NCI-H748 (cell line): ENCODE results near the gene CAND2.
"Not testable (repeated sequence)": the region's sequence is repeated elsewhere in the genome, so short reads cannot be mapped to it uniquely, and the experiment has no call there.

ENCODE experiments used
- DNase-seq: peaks from one replicate; lab custom pipeline; 2025; ENCODE audit not compliant: unreplicated experiment; lab: John Stamatoyannopoulos, UW

CAND2 gene

GRCh38 chr3:12769761-12770160, 26.7 kb upstream of the CAND2 start:
- no peak for DNase-seq

DNA sequence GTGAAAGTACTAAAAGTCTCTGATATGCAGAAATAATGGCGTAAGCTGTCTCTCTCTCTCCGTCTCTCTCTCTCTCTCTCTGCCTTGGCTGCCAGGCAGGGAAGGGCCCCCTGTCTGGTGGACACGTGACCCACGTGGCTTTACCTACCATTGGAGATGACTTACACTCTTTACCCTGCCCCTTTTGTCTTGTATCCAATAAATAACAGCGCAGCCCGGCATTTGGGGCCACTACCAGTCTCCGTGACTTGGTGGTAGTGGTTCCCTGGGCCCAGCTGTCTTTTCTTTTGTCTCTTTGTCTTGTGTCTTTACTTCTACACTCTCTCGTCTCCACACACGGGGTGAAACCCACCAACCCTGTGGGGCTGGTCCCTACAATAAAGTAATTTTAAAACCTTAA, 25.2 kb upstream of the CAND2 start:
- no peak for DNase-seq

DNA sequence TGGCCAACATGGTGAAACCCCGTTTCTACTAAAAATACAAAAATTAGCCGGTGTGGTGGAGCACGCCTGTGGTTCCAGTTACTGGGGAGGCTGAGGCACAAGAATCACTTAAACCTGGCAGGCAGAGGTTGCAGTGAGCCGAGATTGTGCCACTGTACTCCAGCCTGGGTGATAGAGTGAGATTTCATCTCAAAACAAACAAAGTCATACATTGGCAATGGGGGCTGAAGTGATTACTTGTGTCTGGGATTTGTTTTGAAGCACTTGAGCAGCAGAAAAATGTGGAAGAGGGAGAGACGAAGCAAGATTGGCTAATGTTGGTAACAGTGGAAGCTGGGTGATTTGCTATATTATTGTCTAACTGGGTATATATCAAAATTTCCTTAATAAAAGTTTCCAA, 24.0 kb upstream of the CAND2 start:
- no peak for DNase-seq

DNA sequence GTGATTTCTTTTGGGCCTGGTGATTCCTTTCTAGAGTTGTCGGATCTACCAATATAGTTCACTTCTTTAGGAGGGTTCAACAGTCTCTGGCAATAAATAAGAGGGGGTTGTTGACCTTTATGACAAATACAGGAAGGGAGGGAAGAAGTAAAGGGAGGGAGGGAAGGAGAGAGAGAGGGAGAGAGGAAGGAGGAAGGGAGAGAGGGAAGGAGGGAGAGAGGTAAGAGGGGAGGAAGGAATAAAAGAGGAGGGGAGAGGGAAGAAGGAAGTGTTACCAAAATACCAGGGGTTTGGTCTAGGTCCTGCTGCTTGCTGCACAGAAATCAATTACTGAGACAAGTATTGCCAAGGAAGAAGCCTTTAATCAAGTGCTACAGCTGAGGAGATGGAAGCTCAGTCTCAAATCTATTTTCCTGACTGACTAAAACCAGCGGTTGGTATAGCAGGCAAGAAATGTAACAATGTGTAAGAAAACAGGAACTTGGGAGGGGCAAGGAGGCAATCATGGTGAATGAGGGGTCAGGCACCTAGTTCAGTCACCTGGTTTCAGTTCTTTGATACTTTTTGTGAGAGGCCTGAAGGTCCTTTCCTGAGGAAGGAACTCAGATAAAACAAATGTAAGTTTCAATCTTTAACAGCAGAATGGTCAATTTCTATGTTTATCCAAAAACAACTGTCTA, 23.3 kb upstream of the CAND2 start:
- DNase-seq: no peak

GRCh38 chr3:12773710-12774086, 22.8 kb upstream of the CAND2 start:
- DNase-seq: no peak

- no peak for DNase-seq
Observed at GRCh38 chr3:12774619-12775018, 21.9 kb upstream of the CAND2 start.

GRCh38 chr3:12775226-12775625, 21.3 kb upstream of the CAND2 start:
- DNase-seq: no peak

GRCh38 chr3:12775970-12776369, 20.5 kb upstream of the CAND2 start:
- not testable (repeated sequence) for DNase-seq

DNA sequence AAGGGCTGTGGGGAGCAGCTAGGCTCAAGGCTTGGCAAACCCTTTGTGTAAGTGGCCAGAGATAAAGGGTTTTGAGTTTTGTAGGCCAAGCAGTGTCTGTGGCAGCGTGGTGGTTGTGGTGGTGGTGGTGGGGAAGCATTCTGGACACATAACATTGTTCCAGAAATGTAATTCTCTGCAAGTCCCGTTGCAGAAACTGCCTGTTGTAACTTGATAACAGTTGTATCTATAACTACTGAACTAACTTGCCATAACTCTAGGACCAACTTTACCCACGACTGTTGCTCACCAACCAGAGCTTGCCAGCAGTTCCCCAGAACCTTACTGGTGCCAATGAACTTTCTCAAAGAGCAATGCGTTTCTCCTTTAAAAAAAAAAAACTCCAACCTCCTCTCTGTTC, 19.3 kb upstream of the CAND2 start:
- no peak for DNase-seq

DNA sequence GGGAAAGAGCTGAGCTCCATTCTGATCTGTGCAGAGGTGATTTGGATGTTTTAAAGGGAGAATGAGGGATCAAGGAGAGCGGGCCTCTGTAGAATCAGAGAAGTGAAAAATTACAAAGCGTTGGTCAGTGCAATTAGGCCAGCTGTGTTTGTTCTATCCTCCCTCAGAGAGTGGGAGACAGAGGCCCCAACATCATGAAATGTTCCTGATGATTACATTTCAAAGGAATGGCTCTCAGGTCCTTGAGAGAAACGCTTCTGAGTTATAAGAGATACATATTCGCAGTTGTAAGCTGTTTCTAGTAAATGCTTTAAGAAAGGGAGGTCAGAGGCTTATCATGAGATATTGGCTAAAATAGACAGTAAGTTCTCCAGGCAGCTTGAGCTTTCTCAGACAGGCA, 15.7 kb upstream of the CAND2 start:
- DNase-seq: peak; percentile 13

GRCh38 chr3:12782172-12782815, 14.2 kb upstream of the CAND2 start:
- peak; percentile 17 for DNase-seq

DNA sequence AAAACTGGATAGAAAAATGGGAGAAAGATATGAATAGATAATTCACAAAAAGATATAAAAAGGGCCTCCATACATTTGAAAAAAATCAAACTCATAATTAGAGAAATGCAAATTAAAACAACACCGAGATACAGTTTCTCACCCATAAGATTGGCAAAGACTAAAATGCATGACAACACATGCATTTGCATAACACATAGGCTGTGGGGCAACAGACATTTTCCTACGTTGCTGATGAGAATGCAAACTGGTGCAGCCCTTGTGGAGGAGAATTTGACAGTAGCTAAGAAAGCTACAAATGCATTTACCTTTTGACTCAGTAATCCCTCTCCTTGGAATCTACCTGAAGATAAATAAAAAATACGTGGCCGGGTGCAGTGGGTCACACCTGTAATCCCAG, 11.4 kb upstream of the CAND2 start:
- DNase-seq: no peak

DNA sequence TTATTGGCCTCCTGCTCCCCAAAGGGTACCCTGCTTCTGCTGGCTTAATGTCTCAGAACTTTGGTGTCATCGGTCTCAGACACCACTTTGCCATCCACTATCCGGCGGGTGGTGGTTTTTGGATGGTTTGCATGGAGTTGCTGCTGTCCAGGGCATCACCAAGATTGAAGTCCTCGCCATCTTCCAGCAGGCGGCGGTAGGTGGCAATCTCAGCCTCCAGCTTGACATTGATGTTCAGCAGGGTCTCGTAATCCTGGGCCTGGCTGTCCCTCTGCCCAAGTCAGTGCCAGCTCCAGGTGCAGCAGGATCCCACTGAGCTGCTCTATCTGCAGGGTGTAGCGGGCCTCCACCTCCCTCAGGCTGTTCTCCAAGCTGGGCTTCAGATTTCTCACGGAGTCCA, 9.1 kb upstream of the CAND2 start:
- DNase-seq: peak; percentile 2

DNA sequence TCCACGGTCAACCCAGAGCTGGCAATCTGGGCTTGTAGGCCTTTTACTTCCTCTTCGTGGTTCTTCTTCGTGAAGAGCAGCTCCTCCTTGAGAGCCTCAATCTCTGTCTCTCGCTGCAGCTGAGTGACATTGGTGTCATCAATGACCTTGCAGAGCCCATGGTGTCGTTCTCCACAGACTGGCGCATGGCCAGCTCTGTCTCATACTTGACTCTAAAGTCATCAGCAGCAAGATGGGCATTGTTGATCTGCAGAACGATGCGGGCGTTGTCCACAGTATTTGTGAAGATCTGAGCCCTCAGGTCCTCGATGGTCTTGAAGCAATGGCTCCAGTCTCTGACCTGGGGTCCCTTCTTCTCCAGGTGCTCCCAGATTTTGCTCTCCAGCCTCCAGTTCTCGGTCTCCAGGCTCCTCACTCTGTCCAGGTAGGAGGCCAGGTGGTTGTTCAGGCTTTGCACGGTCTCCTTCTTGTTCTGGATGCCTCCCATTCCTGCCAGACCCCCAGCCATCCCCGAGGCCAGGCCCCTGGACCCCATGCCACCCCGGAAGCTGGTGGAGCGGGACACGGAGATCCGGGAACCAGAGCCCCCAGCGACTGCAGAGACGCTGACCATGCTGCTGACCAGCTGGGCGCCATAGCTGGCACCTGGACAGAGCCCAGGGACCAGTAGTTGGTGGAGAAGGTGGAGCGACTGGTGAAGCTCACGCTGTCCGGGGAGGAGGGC, 8.4 kb upstream of the CAND2 start:
- not testable (repeated sequence) for DNase-seq

DNA sequence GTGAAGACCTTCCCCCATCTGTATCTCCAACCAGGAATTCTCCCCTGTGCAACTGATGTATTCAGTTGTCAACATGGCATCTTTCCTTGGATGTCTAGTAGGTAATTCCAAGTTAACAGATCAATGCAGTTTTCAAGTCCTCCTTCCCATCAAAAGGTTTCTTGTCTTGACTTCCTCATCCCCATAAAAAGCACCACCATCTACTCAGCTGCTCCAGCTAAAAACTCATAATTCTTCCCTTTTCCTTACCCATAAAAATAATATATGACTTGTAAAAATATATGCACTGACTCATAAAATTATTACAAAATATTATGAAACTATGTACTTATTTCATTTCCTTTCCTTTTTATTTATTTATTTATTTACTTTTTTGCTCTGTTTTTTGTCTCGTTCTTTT, 5.0 kb upstream of the CAND2 start:
- DNase-seq: no peak

DNA sequence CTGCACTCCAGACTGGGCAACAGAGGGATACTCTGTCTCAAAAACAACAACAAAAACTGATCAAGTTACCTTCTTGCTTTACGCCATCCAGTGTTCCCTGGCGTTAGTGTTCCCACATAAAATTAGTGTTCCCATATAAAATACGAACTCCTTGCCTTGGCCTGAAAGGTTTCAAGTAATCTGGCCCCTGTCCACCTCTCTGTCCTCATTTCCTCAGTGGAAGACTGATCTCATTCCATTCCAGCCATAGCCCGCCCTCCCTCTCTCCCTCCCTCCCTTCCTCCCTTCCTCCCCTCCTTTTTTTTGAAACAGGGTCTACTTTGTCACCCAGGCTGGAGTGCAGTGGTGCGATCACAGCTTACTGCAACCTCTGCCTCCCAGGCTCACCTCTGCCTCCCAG, 2.8 kb upstream of the CAND2 start:
- no peak for DNase-seq

DNA sequence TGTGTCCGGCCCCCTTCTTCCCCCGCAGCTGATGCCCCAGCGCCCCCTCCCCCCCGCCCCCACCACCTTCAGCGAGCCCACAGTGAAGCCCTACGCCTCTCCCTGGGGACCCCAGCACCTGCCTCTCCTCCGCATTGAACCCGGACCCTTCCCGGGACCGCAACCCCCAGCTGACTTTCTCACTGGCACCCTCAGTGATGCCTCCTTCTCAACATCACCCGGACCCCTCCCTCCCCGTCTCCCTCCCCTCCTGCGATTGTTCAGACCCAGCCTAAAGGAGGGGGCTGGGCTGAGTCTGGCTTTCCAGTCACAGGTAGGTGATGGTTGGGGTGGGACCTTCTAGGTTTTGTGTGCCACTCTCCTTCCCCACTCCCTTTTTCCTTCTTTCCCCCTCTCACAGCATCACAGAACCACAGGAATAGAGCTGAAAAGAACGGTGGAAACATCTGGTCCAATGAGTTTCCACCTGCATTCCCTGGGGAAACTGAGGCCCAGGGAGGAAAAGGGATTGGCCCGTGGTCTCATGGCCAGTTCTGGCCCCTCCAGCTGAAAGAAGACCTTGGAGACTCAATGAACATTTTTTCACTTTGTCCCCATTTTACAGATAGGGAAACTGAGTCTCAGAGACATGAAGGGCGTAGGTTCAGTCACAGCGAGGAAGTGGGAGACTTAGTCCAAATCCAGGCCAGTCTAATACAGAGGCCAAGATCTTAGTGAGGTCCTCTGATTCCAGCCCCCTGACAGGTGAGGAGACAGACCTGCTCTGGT, 828 bp downstream of the CAND2 start:
- no peak for DNase-seq

GRCh38 chr3:12797892-12798558, 1.5 kb downstream of the CAND2 start:
- no peak for DNase-seq

- DNase-seq: no peak
Observed at GRCh38 chr3:12798559-12799179, 2.2 kb downstream of the CAND2 start.

- no peak for DNase-seq
Observed at GRCh38 chr3:12799525-12800440, 3.3 kb downstream of the CAND2 start.
